Germinal center (tissue), 1 donor: ENCODE measurements around the gene KIF26B.

Experiments used
- DNase-seq: peaks from one replicate; pipeline ENCODE4 v3.0.0; 2012; ENCODE audit warnings: mixed read lengths, low spot score

KIF26B gene

DNA sequence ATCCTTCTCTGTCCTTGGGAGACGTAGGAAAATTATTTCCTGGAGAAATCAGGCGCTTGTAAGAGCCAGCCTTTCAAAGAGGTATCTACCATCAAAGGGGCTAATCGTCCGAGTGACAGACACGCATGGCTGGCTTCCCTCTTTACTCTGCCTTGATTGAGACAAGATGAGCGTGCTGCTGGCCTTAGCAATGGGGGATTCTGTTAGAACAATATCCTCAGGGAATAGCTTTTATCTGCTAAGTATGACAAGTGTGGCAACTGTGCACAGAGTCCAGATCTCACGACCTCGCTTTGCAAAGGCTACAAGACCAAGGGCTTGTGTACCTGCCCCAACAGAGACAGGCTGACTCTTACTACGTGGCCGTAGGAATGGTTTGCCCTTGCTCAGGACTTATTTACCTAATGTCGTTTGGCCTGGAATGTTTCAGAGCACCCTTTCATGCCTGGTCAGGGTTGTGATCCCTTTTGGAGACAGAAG, 417.1 kb downstream of the KIF26B start:
- no peak for DNase-seq

DNA sequence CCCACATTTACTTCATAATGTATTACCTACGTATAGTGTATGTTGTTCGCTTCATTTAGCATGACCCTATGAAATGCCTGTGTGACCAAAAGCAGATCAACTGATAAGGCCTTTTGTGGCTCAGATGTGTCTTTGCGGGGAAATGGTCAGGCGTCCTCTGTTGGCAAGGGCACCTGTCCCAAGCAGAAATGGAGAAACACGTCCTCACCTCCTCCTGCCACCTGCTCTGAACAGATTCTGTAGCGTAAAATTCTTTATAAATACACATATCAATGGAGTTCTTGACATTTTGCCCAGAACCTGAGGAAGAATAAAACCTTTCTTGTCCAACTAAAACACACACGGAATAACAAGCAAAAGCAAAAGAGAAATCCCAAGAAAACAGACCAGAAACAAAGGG, 417.9 kb downstream of the KIF26B start:
- DNase-seq: no peak

DNA sequence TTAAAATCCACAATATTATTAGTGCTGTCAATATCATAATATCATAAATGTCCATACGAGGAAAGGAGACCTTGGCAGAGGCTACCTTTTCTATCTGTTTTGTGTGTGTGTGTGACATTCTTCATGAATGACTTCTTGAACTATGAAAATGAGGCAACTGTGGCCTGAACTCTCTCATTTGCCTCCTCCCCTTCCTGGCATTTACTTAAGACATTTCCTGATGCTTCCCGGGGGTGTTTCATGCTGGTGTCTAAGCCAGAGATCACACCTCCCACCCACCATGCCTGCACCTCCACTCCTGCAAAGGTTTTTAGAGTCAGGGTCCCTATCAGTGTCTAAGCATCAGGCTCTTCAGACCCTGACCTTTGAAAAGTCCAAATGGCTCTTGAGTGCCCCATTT, 420.9 kb downstream of the KIF26B start:
- DNase-seq: no peak

DNA sequence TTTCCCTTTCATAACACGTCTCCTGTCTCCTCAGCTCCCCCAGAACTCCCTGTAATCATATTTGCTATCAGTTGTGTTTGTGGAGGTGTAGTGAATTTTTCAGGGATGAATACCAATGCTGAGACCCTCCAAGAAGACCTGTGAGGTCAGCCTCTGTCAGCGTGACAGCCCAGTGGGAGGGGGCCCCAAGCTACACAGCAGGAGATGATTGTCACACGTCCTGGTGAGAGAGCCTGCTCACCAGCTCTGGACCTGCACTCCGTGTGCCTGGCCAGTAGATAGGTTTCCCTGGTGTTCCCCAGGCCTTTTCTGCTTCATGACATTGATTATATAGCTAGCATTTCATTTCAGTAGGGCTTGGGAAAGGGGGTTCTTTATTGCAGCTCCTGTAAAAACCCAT, 421.5 kb downstream of the KIF26B start:
- DNase-seq: no peak

DNA sequence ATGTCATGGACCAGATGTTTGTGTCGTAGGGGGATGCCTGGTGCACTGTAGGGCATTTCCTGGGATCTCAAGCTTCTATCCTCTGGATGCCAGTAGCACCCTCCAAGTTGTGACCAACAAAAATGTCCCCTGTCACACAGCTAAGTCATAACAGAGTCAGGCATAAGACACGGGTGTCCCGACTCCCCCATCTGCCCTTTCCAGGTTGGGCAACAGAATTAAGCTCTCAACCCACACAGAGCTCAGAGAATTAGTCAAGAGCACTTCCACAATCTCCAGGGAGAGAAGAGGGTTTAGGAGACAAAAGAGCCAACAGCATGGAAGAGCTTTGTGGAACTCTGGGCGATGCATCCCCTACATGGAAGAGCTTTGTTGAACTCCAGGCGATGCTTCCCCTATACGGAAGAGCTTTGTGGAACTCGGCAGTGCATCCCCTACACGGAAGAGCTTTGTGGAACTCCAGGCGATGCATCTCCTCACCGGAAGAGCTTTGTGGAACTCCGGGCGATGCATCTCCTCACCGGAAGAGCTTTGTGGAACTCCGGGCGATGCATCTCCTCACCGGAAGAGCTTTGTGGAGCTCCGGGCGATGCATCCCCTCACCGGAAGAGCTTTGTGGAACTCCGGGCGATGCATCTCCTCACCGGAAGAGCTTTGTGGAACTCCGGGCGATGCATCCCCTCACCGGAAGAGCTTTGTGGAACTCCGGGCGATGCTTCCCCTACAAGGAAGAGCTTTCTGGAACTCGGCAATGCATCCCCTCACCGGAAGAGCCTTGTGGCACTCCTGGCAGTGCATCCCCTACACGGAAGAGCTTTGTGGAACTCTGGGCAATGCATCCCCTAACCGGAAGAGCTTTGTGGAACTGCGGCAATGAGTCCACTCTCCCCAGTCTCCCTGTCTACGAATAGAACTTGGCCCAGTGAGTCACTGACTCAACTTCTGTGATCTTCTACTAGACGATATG, 422.7 kb downstream of the KIF26B start:
- DNase-seq: no peak

DNA sequence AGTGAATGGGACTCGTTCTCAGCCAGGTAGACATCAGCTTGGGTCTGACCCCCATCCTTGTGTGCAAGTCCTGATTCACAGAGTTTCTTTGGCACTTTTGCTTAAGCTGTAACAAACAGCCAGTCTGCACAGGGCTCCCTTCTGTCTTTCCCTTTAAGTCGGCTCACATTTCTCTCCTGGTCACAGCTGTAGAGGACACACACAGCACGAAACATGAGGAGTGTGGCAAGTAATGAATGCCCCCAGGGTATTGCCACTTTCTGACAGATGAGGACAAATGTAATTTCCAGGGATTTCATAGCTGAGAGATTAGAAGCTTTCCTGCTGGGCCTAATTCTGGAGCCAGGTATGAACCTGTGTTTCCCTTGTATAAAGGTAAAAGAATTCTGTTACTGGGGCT, 423.5 kb downstream of the KIF26B start:
- DNase-seq: no peak

DNA sequence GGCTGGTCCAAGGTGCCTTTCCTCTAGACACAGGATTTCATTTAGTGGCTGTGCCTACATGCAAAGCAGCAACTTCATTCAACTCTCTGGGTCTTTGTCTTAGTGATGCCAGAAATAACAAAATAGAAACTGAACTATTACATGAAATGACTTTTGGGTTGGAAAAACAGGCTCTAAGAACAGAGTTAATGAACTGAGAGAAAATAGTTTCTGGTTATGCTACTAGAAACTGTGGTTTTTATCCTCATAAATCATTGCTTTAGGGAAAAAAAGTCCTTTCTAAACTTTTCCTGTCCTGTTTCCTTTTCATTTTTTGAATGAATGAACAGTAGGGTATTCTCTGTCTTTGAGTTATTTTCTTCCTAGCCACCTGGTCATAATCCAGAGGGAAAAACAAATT, 424.0 kb downstream of the KIF26B start:
- no peak for DNase-seq

DNA sequence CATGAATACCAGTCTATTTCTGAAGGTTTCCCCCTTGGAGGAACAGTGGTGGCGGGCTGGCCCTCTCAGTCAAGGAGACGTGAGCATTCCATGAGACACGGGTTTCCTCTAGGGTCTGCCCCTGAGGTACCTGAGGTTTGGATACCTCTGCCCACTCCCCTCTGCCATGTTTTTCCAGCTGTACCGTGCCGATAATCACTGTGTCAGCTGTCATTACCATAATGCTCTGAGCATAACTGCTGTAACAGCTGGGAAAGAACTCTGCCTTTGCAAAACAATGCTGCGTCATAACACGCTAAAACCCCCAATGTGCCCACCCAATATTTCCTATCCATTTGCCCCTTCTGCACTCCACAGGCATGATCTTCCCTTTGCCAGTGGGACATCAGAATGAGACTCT, 425.1 kb downstream of the KIF26B start:
- DNase-seq: no peak

DNA sequence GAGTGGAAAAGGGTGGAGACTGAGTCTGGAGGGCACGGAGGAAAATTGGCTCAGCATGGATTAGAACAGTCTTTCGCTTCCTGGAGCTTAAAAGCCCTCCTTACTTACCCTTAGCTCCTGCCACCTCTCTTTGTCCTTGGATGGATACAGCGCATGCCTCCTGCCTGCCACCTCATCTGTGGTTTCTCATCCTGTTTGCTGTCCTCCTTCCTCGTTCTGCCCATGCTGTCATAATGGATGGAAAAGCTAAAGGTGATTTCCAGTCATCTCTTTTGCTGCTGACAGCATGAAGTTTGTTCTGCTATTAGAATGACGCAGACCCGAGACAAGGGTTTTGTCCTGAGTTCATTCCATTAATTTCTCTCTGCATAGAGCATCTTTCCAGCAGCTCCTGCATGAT, 425.9 kb downstream of the KIF26B start:
- DNase-seq: no peak

DNA sequence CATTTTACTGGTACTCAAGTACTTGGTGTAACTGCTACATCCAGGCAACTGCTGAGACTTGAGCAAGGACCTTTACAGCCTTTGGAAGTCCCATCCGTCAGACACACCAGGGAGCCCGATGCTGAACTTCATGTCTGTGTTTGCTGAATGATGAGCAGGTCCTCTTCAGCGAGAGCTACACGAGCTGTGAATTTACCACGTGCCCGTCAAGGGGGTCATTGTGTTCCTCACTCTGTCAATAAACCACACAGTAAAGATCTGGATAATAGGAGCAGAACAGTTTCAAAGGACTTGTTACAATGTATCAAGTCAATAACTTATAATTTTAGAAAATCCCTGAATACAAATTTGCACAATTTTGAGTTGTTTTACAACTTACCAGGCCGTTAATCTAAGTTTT, 427.2 kb downstream of the KIF26B start:
- no peak for DNase-seq

DNA sequence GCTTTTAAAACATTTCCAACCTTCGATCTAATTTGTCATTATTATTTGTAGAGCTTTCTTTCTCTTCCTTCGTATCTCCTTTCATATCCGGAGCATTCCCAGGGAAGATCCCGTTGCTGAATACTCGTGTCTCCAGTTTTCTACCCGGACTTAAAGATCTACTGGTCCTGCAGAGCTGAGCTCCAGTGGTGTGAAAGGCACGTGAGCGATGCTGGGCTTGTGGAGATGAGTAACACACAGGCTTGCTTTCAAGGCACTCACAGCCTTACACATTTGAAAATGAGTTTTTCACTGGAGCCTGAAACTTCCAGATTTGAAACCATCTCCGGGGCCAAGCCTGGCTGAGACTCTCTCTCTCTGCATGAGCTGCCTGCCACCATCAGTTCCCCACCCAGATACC, 428.3 kb downstream of the KIF26B start:
- DNase-seq: no peak

DNA sequence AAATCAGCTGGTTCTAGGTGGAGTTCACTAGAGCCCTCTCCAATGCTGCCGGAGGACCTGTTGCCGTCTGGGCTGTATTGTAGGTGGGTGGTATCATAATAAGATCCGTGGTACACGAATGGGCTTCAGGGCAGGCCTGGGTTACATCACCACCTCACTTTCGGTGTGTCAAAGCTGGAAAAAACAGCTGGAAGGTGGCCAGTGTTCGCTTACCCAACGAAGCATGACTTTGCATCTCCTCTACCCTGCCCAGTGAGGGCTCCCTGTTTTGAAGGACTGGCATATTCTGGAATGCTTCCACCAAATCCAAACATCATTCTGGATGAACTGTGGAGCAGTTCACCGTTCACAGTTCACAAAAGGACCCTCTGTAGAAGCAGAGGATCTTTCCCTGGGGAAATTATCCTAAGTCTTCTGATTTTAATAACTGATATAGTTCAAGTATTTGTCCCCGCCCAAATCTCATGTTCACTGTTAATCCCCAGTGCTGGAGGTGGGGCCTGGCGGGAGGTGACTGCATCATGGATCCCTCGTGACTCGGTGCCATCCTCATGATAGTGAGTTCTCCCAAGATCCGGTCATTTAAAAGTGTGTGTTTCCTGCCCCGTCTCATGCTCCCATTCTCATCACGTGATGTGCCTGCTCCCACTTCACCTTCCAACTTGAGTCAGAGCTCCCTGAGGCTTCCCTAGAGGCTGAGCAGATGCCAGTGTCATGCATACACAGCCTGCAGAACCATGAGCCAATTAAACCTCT, 429.0 kb downstream of the KIF26B start:
- DNase-seq: no peak

DNA sequence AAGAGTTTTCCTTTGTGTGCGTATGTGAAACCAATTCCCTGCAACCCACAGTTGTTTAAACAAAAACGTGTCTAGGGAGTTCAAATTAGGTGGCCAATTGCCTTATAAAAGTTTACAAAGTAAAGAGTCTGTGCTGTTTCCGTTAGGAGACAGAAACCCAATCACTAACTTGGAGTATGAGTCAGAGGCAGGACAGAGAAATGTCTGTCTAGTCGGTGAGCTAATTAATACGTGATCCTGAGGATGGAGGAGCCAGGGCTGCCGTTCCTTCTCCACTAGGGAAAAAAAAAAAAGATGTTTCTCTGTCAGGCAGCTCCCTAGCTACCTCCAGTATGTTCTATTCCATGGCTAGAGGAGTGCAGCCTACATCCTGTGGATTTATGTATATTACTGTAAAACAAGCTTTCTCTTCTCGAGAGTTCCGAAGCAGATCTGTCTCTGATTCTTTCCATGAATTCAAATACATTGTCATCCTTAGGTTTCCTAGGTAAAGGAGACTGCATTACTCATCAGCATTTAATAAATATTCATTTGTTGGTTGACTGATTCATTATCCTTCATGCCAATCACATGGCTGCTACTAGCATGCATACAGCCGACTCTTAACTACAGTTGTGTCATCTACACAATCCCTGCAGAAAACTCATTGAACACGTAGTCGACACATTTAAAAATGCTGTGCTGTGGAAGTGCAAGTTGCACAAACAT, 430.6 kb downstream of the KIF26B start:
- no peak for DNase-seq

DNA sequence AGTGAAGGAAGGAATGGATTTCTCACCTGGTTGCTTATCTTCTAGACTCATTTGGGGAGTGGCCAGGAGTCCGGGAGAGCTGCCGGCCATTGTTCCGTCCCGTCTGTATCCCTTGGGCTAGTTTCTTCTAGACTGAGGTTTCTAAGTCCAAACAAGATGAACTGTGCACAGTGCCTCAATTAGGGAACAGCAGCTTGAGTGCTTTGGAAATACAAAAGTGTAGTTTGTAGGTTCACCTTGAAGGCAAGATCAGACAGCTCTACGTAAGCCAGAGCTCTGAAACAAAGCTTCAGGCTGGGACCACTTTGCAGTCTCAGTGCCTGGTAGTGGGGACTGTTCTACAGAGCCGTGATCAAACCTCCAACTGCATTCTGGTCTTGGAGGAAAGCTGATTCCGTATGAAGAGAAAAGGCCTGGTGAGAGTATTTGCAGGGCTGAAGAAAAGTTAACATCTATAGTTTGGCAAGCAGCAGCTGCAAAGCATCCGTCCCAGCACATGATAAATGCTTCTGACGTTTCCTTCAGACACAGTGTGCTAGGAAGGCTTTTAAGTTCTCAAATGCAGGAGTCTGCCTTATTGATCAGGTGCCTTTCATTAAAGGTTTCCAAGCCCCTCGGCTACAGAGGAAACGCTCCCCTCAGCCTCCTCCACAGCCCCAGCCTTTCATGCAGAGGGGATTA, 432.8 kb downstream of the KIF26B start:
- no peak for DNase-seq

DNA sequence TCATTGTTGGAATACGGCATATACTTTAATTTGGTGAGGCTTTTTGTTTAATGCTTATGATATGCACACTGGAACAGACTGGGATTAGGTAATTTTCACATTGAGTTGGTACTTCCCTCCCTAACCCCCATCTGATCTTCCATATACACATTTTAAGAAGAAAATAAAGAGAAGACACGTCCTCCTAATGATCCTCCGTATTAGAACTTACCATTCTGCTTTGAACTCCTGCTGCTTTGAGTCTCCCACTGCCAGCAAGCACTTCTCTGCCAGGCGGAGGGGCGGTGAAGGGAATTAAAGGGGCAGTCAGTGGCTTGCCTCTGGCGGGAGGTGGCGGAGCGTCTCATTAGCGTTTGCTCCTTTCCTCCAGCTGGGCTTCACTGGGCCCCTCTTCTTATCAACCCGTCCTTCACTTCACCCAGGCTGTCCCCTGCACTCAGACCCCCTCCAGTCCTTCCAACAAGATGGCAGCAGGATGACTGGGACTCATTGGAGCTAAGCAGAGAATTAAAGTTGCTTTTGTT, 433.4 kb downstream of the KIF26B start:
- DNase-seq: no peak

DNA sequence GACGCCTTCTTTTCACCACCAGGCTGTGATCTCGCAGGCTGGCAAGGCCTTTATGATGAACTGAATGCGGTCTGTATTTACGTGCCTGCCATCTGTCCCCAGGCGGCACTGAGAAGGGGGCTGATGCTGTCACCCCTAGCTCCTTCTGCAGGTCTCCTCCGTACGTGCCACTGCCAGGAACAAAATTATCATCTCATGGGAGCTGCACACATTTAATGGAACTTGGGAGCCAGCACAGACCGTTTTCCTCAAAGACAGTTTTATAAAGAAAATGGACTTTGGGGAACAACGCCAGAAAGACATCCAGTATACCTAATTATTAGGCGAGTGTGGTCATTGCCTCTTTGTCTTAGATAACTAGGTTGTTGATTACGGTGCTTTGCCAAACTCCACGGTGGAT, 434.5 kb downstream of the KIF26B start:
- DNase-seq: no peak

DNA sequence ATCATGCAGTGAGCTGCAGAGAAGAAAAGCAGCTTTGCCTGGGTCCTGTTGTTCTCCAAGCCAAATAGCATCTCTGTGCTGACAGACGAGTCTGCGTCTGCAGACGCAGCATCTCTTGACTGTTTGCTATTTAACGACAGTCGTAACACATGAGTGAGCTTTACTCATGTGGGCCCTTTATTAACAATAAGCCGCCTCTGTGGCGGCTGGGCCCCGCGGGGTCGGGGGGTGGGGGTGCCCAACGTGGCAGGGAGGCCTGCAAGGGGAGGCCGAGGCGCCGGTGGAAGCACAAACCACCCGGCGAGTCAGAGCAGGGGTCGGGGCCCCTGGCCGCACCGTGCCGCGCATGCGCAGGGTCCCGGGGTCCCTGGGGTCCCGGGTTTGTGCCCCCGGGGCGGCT, 435.1 kb downstream of the KIF26B start:
- no peak for DNase-seq

DNA sequence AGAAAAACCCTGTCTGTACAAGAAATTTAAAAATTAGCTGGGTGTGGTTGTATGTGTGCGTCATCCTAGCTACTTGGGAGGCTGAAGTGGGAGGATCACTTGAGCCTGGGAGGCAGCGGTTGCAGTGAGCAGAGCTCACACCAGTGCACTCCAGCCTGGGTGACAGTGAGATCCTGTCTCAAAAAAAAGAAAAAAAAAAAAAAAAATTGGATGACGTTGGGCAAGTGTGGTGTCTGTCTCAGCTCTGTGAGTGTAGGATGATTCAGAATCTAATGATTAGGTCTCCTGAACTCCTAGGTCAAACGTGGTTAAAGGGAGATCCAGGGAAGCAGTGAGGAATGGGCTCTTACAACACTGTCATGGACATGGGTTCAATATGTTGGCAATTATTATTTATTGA, 435.9 kb downstream of the KIF26B start:
- no peak for DNase-seq

DNA sequence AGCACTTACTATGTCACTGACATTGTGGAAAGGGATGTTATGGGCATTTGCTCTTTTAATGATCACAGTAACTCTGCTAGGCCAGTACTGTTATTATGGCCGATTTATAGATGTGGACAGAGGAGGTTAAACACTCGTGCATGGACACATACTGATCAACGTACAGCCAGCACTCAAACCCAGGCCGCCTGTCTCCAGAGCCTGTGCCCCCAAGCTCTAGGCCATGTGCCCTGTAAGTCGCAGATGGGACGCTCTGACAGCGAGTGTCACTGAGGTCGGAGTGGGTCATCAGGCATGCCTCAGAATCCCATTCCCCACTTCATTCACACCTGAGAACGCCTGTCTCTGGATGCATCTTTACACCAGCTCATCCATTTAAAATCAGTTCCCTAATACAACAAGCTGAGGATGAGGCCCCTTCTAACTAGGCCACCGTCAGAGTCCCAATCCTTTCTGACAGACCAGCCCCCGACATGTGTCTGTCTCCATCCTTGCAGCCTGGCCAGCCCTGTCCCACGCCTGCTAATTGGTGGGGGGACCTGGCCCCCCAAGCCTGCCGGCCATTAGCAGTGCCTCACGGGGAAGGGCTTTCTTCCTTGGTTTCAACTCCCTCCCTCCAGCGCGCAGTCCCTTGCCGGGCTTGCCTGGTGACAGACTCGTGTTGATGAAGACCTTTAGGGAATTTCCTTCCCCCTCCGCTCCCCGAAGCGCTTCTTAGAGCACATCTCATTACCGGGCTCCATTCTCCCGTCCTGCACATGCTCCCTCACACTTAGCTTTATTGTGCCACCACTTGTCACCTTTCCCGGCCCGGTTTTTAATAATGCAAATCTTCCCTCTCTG, 436.8 kb downstream of the KIF26B start:
- DNase-seq: no peak

DNA sequence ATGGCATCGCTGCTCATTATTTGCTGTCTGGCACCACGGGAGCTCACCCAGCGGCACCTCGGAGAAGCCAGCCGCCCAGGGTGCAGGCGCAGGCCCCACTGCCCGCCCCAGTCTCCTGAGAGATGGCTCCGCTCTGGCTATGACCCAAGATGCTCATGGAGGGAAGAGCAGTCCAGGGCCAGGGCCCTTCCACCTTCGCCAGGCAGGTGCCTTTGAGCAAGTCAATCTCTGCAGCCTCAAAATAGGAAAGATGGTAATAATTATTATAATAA, 437.3 kb downstream of the KIF26B start:
- no peak for DNase-seq
